Stimulated activated CD4-positive, alpha-beta T cell treated with anti-CD3 and anti-CD28 coated beads, Interleukin-1b, Interleukin-23, amount 100 ng/mL, for 4 hours (primary cell): Measurements from ENCODE around the gene PTGS1.
"Not testable (repeated sequence)": the region's sequence is repeated elsewhere in the genome, so short reads cannot be mapped to it uniquely, and the experiment has no call there.

Experiments
- DNase-seq, 2 donors: peaks; one replicate each; pipeline ENCODE4 v3.0.0-alpha.2; 2020; ENCODE audit warnings: low read depth in 2 of 2

Gene PTGS1

GRCh38 chr9:122398371-122398924 is 27.6 kb downstream of the PTGS1 start:
- DNase-seq, result no peak

DNA sequence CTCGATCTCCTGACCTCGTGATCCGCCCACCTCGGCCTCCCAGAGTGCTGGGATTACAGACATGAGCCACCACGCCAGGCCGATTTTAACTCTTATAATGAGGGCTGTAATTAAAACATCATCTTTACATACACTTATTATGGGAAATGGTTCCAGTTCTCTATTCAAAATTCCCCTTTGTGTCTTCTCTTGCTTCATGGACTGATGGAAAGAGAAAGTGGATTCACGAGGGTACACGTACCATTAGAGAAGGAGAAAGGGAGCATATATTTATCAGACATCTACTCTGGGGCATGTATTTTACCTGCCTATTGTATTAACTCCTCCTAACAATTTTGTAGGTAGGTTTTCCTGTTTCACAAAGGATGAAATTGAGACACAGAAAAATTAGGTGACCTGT is 31.1 kb downstream of the PTGS1 start:
- no peak for DNase-seq

GRCh38 chr9:122402403-122402871 is 31.6 kb downstream of the PTGS1 start:
- DNase-seq, result peak in 1 of 2 donors; percentile 28

- no peak for DNase-seq
These were observed 32.0 kb downstream of the PTGS1 start for GRCh38 chr9:122402874-122403273.

DNA sequence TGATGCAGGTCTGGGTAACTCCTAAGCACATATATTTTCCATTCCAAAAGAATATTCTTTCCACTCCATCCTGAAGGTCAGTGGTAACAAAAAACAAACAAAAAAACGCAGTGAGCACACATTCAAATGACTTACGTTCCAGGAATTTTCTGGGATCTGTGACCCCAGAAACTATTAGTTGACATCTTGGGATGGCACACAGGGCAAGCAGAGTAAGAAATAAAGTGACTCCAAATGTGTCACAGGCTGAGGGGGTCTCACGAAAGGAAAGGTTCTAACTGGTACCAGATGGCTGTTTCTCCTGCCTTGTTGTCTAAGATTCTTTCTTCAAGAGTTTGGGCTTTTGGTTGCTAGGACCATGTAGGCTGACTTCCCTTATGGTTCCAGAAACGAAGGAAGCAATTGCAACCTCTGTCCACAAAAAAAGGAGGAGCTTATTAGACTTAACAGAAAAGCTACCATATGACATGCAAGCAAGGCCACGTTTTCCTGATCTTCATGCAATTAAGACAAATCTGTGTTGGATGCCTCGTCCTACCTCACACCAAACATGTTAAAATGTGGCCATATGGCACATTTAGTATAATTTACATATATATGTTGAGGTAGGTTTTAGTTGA is 32.7 kb downstream of the PTGS1 start:
- DNase-seq, result no peak

DNA sequence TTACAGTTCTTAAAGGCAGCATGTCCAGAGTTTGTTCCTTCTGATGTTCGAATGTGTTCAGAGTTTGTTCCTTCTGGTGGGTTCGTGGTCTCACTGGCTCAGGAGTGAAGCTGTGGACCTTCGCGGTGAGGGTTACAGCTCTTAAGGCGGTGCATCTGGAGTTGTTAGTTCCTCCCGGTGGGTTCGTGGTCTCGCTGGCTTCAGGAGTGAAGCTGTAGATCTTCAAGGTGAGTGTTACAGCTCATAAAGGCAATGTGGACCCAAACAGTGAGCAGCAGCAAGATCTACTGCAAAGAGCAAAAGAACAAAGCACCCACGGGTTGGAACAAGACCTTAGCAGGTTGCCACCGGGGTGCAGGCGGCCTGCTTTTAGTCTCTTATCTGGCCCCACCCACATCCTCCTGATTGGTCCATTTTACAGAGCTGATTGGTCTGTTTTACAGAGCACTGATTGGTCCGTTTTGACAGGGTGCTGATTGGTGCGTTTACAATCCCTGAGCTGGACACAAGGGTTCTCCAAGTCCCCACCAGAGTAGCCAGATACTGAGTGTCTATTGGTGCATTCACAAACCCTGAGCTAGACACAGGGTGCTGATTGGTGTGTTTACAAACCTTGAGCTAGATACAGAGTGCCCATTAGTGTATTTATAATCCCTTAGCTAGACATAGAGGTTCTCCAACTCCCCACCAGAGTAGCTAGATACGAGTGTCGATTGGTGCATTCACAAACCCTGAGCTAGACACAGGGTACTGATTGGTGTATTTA is 34.7 kb downstream of the PTGS1 start:
- DNase-seq, result not testable (repeated sequence)

DNA sequence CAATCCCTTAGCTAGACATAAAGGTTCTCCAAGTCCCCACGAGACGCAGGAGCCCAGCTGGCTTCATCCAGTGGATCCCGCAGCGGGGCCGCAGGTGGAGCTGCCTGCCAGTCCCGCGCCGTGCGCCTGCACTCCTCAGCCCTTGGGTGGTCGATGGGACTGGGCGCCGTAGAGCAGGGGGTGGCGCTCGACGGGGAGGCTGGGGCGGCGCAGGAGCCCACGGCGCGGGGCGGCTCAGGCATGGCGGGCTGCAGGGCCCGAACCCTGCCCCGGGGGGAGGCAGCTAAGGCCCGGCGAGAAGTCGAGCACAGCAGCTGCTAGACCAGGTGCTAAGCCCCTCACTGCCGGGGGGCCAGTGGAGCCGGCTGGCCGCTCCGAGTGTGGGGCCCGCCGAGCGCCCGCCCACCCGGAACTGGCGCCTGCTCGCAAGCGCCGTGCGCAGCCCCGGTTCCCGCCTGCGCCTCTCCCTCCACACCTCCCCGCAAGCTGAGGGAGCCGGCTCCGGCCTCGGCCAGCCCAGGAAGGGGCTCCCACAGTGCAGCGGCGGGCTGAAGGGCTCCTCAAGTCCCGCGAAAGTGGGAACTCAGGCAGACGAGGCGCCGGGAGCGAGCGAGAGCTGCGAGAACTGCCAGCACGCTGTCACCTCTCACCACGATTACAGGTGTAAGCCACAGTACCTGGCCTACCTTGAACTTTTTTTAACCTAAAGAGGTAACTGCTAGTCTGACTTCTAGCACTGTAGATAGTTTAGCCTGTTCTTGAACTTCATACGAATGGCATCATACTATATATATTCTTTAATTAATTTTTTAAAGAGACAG is 35.5 kb downstream of the PTGS1 start:
- DNase-seq, result no peak

GRCh38 chr9:122414108-122414507 is 43.3 kb downstream of the PTGS1 start:
- not testable (repeated sequence) for DNase-seq

DNA sequence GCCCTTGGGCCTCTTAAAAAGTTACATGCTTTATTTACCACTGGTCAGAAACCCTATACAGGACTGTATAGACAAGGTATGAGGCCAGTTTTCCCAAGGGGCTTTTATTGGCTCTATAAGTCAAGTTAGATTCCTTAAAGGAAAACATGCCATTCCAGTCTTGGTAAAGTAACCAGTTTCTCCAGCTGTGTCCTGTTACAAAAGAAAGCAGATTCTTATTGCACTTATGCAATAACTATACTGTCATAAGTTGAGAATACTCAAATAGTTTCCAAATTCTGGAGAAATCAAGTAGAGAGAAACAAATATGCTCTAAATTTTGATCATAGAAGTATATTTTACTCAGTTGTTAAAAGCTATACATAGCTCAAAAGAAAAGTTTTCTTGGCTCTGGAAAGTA is 47.2 kb downstream of the PTGS1 start:
- no peak for DNase-seq

DNA sequence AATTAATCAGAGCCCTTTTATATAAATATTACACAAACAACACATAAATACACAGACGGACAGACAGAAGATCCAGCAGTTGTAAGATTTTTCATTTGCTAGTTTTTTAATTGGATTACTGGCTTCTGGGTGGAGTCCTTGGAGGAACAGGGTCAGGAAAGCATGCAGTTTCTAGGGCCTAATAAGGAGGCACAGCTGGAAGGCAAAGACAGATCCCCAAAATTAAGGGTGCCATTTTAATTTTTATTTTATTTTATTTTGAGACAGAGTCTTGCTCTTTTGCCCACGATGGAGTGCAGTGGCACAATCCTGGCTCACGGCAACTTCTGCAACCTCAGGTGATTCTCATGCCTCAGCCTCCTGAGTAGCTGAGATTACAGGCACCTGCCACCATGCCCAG is 49.5 kb downstream of the PTGS1 start:
- no peak for DNase-seq

GRCh38 chr9:122425087-122425486 is 54.3 kb downstream of the PTGS1 start:
- DNase-seq, result no peak

DNA sequence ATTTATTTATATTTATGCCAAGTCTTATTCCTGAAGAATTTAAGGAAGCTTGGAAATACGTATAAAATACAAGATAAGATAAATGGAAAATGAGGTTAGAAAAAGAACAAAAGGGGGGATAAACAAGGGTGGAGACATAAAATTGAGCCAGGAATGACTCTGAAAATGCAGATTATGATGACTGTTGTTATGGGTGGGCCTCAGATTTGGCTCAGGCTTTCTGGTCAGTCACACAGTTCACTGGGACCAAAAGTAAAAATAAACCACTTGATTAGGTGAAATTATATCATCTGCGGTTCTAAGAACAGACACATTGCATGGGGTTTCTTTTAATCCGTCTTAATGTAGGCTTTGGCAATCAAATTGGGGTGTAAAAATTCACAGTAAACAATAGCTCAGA is 55.9 kb downstream of the PTGS1 start:
- no peak for DNase-seq

GRCh38 chr9:122442568-122442967 is 71.7 kb downstream of the PTGS1 start:
- DNase-seq, result no peak

DNA sequence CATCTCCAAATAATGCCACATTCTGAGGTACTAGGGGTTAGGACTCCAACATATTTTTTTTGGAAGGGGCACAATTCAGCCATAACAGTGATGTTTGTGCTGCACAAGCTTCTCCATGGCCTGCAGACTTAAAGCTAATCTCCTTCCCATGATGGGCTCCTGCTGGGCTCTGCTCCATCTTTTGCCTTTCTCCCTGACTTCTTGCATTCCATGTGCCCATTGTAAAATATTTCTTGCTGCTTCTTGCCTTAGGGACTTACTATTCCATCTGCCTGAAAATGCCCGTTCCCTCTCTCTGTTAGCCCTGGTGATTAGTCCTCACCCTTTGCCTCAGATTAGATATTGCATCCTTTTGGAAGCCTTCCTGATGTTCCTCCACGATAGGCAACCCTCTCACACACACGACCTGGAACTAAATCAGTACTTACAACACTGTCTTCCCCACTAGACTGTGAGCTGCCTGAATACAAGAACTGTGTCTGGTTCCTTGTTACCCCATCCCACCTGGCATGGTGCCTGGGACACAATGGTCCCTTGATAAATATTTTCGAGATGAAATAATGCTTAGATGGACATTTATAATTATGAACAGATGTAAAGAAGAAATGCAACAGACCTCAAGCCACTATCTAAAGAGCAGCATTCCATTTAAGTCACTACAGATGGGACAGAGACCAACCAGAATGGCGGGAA is 73.4 kb downstream of the PTGS1 start:
- DNase-seq, result no peak
